Subcutaneous adipose tissue (tissue), 4 donors: ENCODE data around the gene MAST2. TPM values are rescaled to one million over a fixed set of nuclear protein-coding genes. Genes with fewer than 3 reads are reported as not detected.

Experiments used
- CTCF ChIP-seq: fragments of 450-650 bp; IDR thresholded peaks from one replicate; pipeline ENCODE4 v1.5.1; 2016; ENCODE audit warnings: low read depth, mild to moderate bottlenecking, control low read depth, antibody characterized with exemption, moderate library complexity
- total RNA-seq, 4 donors: library from RNA; depleted of rRNA; stranded (reverse); fragments of >200 nt; gene quantifications; one replicate each; pipeline ENCODE4 v1.1.0, GENCODE V29; 2016

The MAST2 gene
- total RNA-seq, 4 donors from 2014 or later: 13.4 to 23.3 (median 18.2) TPM

GRCh38 chr1:46002551-46003150 lies 199.2 kb downstream of the MAST2 start:
- no peak for TF ChIP-seq CTCF

- TF ChIP-seq CTCF: no peak
Measured at GRCh38 chr1:46003315-46003714, 199.9 kb downstream of the MAST2 start.

- no peak for TF ChIP-seq CTCF
Measured at GRCh38 chr1:46004492-46004891, 201.1 kb downstream of the MAST2 start.

GRCh38 chr1:46005594-46005993 lies 202.2 kb downstream of the MAST2 start:
- TF ChIP-seq CTCF: no peak

- no peak for TF ChIP-seq CTCF
Measured at GRCh38 chr1:46008585-46008984, 205.2 kb downstream of the MAST2 start.

GRCh38 chr1:46010611-46011010 lies 207.2 kb downstream of the MAST2 start:
- no peak for TF ChIP-seq CTCF

- TF ChIP-seq CTCF: no peak
Measured at GRCh38 chr1:46011121-46011695, 207.8 kb downstream of the MAST2 start.
